HEK293 (cell line): ENCODE measurements around the gene AADAC.

Experiments used
- CTCF ChIA-PET: fragments of 350-600 bp; formaldehyde crosslinking; extraction: SDS; loops from one replicate; lab custom pipeline; 2021; ENCODE audit warnings: antibody characterized with exemption; lab: Yijun Ruan, JAX
- POLR2A ChIA-PET: fragments of 300-600 bp; formaldehyde crosslinking; extraction: SDS; loops from one replicate; lab custom pipeline; 2020; ENCODE audit warnings: antibody characterized with exemption, inconsistent platforms; lab: Yijun Ruan, JAX
- H3K27ac ChIP-seq: fragments of 200-500 bp; sonication (Bioruptor generic); 2 replicates; pipeline ENCODE4 v1.5.1; 2014; ENCODE audit warnings: low read depth, low read length, control low read depth, inconsistent platforms; ENCODE audit errors: extremely low read depth
- H3K36me3 ChIP-seq, 2 experiments: fragments of 200-500 bp in 1 of 2; sonication (Bioruptor generic) in 1 of 2; 1 replicate in 1 of 2; 2 replicates in 1 of 2; pipeline ENCODE4 v1.5.1; 2014 to 2017; ENCODE audit warnings: inconsistent platforms in 2 of 2, low read length in 2 of 2; ENCODE audit not compliant: control insufficient read depth in 2 of 2, insufficient read depth in 1 of 2
- H3K4me1 ChIP-seq: fragments of 200-500 bp; sonication (Bioruptor generic); 2 replicates; pipeline ENCODE4 v1.5.1; 2014; ENCODE audit warnings: mild to moderate bottlenecking, low read length, inconsistent platforms; ENCODE audit not compliant: control insufficient read depth, insufficient read depth
- H3K4me3 ChIP-seq: 2 replicates; pipeline ENCODE4 v1.5.1; 2011; ENCODE audit warnings: low read depth, mild to moderate bottlenecking, control low read depth, low read length, moderate library complexity
- H3K9me3 ChIP-seq: fragments of 200-500 bp; sonication (Bioruptor generic); 2 replicates; pipeline ENCODE4 v1.5.1; 2014; ENCODE audit warnings: low read depth, low read length, inconsistent platforms; ENCODE audit not compliant: control insufficient read depth, insufficient read depth
- GFI1B ChIP-seq: fragments of 450-650 bp; formaldehyde crosslinking; IDR thresholded peaks from 2 replicates; pipeline ENCODE4 v1.5.1; 2016; ENCODE audit warnings: missing biosample characterization, missing genetic modification characterization
- SETDB1 ChIP-seq: IDR thresholded peaks from one replicate; pipeline ENCODE4 v1.6.1; 2017; ENCODE audit warnings: mild to moderate bottlenecking, low read length, moderate library complexity, mixed read lengths; ENCODE audit not compliant: insufficient read length
- ZFHX2 ChIP-seq: fragments of 450-650 bp; formaldehyde crosslinking; conservative IDR thresholded peaks from 2 replicates; pipeline ENCODE4 v1.5.1; 2016; ENCODE audit warnings: missing biosample characterization, missing genetic modification characterization
- ZFP3 ChIP-seq: fragments of 450-650 bp; formaldehyde crosslinking; IDR thresholded peaks from 2 replicates; pipeline ENCODE4 v1.5.1; 2016; ENCODE audit warnings: low read depth, missing biosample characterization, missing genetic modification characterization
- ZNF24 ChIP-seq: fragments of 450-650 bp; formaldehyde crosslinking; IDR thresholded peaks from 2 replicates; pipeline ENCODE4 v1.5.1; 2016; ENCODE audit warnings: missing biosample characterization, missing genetic modification characterization
- ZNF302 ChIP-seq: fragments of 450-650 bp; formaldehyde crosslinking; IDR thresholded peaks from 2 replicates; pipeline ENCODE4 v1.5.1; 2016; ENCODE audit warnings: missing biosample characterization, missing genetic modification characterization, low read depth
- ZNF394 ChIP-seq: fragments of 450-650 bp; formaldehyde crosslinking; IDR thresholded peaks from 2 replicates; pipeline ENCODE4 v1.5.1; 2016; ENCODE audit warnings: missing biosample characterization, missing genetic modification characterization, mild to moderate bottlenecking, moderate library complexity, borderline replicate concordance
- ZNF423 ChIP-seq: fragments of 450-650 bp; formaldehyde crosslinking; IDR thresholded peaks from 2 replicates; pipeline ENCODE4 v1.5.1; 2016; ENCODE audit warnings: missing biosample characterization, missing genetic modification characterization
- ZNF530 ChIP-seq: fragments of 450-650 bp; formaldehyde crosslinking; IDR thresholded peaks from 2 replicates; pipeline ENCODE4 v1.5.1; 2016; ENCODE audit warnings: low read depth, missing biosample characterization, missing genetic modification characterization
- ZNF658 ChIP-seq: fragments of 450-650 bp; formaldehyde crosslinking; IDR thresholded peaks from 2 replicates; pipeline ENCODE4; 2016; ENCODE audit warnings: missing biosample characterization, missing genetic modification characterization
- ZNF701 ChIP-seq: fragments of 450-650 bp; formaldehyde crosslinking; IDR thresholded peaks from 2 replicates; pipeline ENCODE4 v1.5.1; 2016; ENCODE audit warnings: missing biosample characterization, missing genetic modification characterization
- ZNF747 ChIP-seq: fragments of 450-650 bp; formaldehyde crosslinking; IDR thresholded peaks from 2 replicates; pipeline ENCODE4 v1.5.1; 2016; ENCODE audit warnings: missing biosample characterization, missing genetic modification characterization
- ZSCAN23 ChIP-seq: fragments of 450-650 bp; formaldehyde crosslinking; IDR thresholded peaks from 2 replicates; pipeline ENCODE4 v1.5.1; 2016; ENCODE audit warnings: missing biosample characterization, missing genetic modification characterization
- ZSCAN30 ChIP-seq: fragments of 450-650 bp; IDR thresholded peaks from 2 replicates; pipeline ENCODE4 v1.5.1; 2018; ENCODE audit warnings: missing biosample characterization, mild to moderate bottlenecking, missing genetic modification characterization, moderate library complexity
- TF ChIP-seq, protein P1 (sequence below): fragments of 450-650 bp; formaldehyde crosslinking; IDR thresholded peaks from 2 replicates; pipeline ENCODE4 v1.5.1; 2016; ENCODE audit warnings: missing biosample characterization, missing genetic modification characterization
- TF ChIP-seq, protein P2 (sequence below): fragments of 450-650 bp; formaldehyde crosslinking; IDR thresholded peaks from 2 replicates; pipeline ENCODE4 v1.5.1; 2016; ENCODE audit warnings: missing biosample characterization, missing genetic modification characterization
- TF ChIP-seq, protein P3 (sequence below): fragments of 450-650 bp; formaldehyde crosslinking; IDR thresholded peaks from 2 replicates; pipeline ENCODE4 v1.5.1; 2017; ENCODE audit warnings: missing biosample characterization, missing genetic modification characterization
- TF ChIP-seq, protein P4 (sequence below): fragments of 450-650 bp; formaldehyde crosslinking; IDR thresholded peaks from 2 replicates; pipeline ENCODE4 v1.5.1; 2016; ENCODE audit warnings: missing biosample characterization, missing genetic modification characterization
- TF ChIP-seq, protein P5 (sequence below): fragments of 450-650 bp; formaldehyde crosslinking; IDR thresholded peaks from 2 replicates; pipeline ENCODE4 v1.5.1; 2016; ENCODE audit warnings: missing biosample characterization, missing genetic modification characterization
- TF ChIP-seq, protein P6 (sequence below): fragments of 450-650 bp; formaldehyde crosslinking; IDR thresholded peaks from 2 replicates; pipeline ENCODE4 v1.5.1; 2016; ENCODE audit warnings: missing biosample characterization, missing genetic modification characterization, borderline replicate concordance
- TF ChIP-seq, protein P7 (sequence below): fragments of 450-650 bp; formaldehyde crosslinking; IDR thresholded peaks from 2 replicates; pipeline ENCODE4 v1.5.1; 2017; ENCODE audit warnings: missing biosample characterization, mild to moderate bottlenecking, missing genetic modification characterization, moderate library complexity

Gene AADAC

DNA sequence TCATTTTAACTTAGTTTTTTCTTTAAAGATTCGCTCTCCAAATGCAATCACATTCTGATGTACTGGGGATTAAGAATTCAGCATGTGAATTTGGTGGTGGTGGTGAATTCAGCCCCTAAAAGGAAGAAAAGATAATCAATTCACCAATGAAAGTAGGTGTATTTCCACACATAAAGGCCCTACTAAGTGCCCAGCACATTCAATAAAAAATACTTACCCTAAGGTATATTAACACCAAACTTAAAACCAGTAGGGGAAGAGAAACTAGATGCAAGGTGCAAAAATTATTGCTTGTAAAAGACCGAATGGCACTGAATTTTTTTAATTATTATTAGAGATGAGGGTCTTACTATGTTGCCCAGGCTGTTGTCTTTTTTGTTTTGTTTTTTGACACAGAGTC lies 42.7 kb downstream of the AADAC start:
- Histone ChIP-seq H3K4me3 (no peak overlapping the region), H3K4me1 (no peaks in the 10 kb centered on the region), H3K27ac (no peak overlapping the region), H3K9me3 (no peaks in the 10 kb centered on the region), H3K36me3 (no peaks in the 10 kb centered on the region)
- TF ChIP-seq ZSCAN30 = no peak
- TF ChIP-seq, protein P1, sequence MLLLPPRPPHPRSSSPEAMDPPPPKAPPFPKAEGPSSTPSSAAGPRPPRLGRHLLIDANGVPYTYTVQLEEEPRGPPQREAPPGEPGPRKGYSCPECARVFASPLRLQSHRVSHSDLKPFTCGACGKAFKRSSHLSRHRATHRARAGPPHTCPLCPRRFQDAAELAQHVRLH = no peak
- TF ChIP-seq ZSCAN23 = no peak
- POLR2A ChIA-PET = no interaction called here
- CTCF ChIA-PET = no interaction called here

DNA sequence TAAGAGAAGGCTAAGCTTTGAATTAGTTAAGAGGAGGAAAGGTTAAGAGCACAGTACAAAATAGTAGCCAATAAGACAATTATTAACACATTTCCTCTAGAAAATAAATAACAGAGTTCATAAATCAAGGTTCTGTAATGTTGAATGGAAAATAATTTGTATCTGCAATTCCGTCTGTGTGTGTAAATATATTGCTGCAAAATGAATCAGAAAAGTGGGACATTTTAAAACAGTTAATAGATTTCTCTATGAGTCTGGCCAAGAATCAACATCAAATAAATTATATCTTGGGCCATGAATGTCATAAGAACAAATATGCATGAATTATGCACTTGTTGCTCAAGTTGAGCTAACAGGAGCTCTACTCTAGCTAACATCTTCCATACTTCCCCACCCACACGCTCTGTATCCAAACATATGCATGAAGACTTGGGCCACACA lies 45.3 kb downstream of the AADAC start:
- Histone ChIP-seq H3K27ac (no peak overlapping the region), H3K4me1 (no peaks in the 10 kb centered on the region), H3K36me3 (no peaks in the 10 kb centered on the region), H3K4me3 (no peak overlapping the region), H3K9me3 (no peaks in the 10 kb centered on the region)
- ChIA-PET POLR2A (no interaction called here), CTCF (no interaction called here)
- TF ChIP-seq GFI1B (tag by site-specific recombination) = no peak
- TF ChIP-seq, protein P2, sequence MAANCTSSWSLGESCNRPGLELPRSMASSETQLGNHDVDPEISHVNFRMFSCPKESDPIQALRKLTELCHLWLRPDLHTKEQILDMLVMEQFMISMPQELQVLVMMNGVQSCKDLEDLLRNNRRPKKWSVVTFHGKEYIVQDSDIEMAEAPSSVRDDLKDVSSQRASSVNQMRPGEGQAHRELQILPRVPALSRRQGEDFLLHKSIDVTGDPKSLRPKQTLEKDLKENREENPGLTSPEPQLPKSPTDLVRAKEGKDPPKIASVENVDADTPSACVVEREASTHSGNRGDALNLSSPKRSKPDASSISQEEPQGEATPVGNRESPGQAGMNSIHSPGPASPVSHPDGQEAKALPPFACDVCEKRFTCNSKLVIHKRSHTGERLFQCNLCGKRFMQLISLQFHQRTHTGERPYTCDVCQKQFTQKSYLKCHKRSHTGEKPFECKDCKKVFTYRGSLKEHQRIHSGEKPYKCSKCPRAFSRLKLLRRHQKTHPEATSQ (tag by site-specific recombination) = no peak
- TF ChIP-seq SETDB1 = no peak
- TF ChIP-seq ZNF658 (tag by site-specific recombination) = no peak
- no peak for TF ChIP-seq ZNF423 (tag by site-specific recombination)
- TF ChIP-seq ZNF302 = no peak
- TF ChIP-seq, protein P3, sequence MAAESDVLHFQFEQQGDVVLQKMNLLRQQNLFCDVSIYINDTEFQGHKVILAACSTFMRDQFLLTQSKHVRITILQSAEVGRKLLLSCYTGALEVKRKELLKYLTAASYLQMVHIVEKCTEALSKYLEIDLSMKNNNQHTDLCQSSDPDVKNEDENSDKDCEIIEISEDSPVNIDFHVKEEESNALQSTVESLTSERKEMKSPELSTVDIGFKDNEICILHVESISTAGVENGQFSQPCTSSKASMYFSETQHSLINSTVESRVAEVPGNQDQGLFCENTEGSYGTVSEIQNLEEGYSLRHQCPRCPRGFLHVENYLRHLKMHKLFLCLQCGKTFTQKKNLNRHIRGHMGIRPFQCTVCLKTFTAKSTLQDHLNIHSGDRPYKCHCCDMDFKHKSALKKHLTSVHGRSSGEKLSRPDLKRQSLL (tag by site-specific recombination) = no peak
- TF ChIP-seq ZNF24 (tag by site-specific recombination) = no peak
- no peak for TF ChIP-seq ZFHX2 (tag by site-specific recombination)
- no peak for TF ChIP-seq ZNF394 (tag by site-specific recombination)
- TF ChIP-seq, protein P4, sequence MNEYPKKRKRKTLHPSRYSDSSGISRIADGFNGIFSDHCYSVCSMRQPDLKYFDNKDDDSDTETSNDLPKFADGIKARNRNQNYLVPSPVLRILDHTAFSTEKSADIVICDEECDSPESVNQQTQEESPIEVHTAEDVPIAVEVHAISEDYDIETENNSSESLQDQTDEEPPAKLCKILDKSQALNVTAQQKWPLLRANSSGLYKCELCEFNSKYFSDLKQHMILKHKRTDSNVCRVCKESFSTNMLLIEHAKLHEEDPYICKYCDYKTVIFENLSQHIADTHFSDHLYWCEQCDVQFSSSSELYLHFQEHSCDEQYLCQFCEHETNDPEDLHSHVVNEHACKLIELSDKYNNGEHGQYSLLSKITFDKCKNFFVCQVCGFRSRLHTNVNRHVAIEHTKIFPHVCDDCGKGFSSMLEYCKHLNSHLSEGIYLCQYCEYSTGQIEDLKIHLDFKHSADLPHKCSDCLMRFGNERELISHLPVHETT = no peak

DNA sequence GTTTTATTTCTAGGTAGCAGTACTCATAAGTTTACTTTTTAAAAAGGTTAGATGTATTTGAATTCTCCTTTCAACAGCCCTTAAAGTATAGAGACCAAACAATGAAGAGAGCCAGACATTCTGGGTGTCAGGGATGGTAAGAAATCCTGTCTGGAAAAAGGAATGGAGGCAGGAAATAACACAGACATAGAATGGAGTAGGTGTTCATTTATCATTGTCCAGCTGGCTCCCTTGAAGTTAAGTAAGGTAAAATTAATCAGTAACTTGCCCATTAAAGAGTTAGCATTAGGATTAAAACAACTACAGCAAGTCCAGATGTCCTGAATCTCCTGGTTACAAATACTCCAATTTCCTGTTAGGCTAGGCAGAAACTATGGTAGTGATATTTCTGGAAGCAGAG lies 46.0 kb downstream of the AADAC start:
- Histone ChIP-seq H3K36me3 (no peaks in the 10 kb centered on the region), H3K4me3 (no peak overlapping the region), H3K4me1 (no peaks in the 10 kb centered on the region), H3K27ac (no peak overlapping the region), H3K9me3 (no peaks in the 10 kb centered on the region)
- CTCF ChIA-PET = no interaction called here
- POLR2A ChIA-PET = no interaction called here
- TF ChIP-seq, protein P5, sequence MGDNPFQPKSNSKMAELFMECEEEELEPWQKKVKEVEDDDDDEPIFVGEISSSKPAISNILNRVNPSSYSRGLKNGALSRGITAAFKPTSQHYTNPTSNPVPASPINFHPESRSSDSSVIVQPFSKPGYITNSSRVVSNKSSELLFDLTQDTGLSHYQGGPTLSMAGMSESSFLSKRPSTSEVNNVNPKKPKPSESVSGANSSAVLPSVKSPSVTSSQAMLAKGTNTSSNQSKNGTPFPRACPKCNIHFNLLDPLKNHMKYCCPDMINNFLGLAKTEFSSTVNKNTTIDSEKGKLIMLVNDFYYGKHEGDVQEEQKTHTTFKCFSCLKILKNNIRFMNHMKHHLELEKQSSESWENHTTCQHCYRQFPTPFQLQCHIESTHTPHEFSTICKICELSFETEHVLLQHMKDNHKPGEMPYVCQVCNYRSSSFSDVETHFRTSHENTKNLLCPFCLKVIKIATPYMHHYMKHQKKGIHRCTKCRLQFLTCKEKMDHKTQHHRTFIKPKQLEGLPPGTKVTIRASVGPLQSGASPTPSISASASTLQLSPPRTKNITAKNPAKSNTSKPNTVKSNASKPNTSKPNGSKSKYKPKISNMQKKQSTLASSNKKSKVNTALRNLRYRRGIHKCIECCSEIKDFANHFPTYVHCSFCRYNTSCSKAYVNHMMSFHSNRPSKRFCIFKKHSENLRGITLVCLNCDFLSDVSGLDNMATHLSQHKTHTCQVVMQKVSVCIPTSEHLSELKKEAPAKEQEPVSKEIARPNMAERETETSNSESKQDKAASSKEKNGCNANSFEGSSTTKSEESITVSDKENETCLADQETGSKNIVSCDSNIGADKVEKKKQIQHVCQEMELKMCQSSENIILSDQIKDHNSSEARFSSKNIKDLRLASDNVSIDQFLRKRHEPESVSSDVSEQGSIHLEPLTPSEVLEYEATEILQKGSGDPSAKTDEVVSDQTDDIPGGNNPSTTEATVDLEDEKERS (tag by site-specific recombination) = no peak
- no peak for TF ChIP-seq ZNF747 (tag by site-specific recombination)
- TF ChIP-seq, protein P6, sequence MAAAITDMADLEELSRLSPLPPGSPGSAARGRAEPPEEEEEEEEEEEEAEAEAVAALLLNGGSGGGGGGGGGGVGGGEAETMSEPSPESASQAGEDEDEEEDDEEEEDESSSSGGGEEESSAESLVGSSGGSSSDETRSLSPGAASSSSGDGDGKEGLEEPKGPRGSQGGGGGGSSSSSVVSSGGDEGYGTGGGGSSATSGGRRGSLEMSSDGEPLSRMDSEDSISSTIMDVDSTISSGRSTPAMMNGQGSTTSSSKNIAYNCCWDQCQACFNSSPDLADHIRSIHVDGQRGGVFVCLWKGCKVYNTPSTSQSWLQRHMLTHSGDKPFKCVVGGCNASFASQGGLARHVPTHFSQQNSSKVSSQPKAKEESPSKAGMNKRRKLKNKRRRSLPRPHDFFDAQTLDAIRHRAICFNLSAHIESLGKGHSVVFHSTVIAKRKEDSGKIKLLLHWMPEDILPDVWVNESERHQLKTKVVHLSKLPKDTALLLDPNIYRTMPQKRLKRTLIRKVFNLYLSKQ (tag by site-specific recombination) = no peak
- TF ChIP-seq ZSCAN30 = no peak
- TF ChIP-seq ZFP3 (tag by site-specific recombination) = no peak
- TF ChIP-seq ZNF530 = no peak
- TF ChIP-seq, protein P7, sequence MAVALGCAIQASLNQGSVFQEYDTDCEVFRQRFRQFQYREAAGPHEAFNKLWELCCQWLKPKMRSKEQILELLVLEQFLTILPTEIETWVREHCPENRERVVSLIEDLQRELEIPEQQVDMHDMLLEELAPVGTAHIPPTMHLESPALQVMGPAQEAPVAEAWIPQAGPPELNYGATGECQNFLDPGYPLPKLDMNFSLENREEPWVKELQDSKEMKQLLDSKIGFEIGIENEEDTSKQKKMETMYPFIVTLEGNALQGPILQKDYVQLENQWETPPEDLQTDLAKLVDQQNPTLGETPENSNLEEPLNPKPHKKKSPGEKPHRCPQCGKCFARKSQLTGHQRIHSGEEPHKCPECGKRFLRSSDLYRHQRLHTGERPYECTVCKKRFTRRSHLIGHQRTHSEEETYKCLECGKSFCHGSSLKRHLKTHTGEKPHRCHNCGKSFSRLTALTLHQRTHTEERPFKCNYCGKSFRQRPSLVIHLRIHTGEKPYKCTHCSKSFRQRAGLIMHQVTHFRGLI (tag by site-specific recombination) = no peak
- TF ChIP-seq ZNF701 = no peak
